Gastrocnemius medialis (tissue), 4 donors: ENCODE data around the gene GJB1. TPM values are rescaled to one million over a fixed set of nuclear protein-coding genes. Genes with fewer than 3 reads are reported as not detected.

ENCODE experiments used
- ATAC-seq, 2 donors: fragments of 150-250 bp; one replicate each; pipeline ENCODE4 v1.9.1; 2016
- DNase-seq, 2 donors: peaks; one replicate each; pipeline ENCODE4 v3.0.0-alpha.2; 2019
- H3K27ac ChIP-seq, 4 donors: fragments of 200-600 bp; sonication (generic); 1 replicate in 1 of 4; 2 replicates in 3 of 4; pipeline ENCODE4 v1.5.1; 2016 to 2018; ENCODE audit warnings: mild to moderate bottlenecking in 2 of 4, moderate library complexity in 1 of 4
- H3K27me3 ChIP-seq, 3 donors: fragments of 200-600 bp; sonication (generic) in 2 of 3; 1 replicate in 1 of 3; 2 replicates in 2 of 3; pipeline versions ENCODE4 v1.5.1 to v1.6.0; 2016 to 2019; ENCODE audit warnings: mild to moderate bottlenecking in 1 of 3, moderate library complexity in 1 of 3
- H3K36me3 ChIP-seq, 2 donors: fragments of 200-600 bp; sonication (generic) in 1 of 2; one replicate each; pipeline ENCODE4 v1.5.1; 2017 to 2018
- H3K4me1 ChIP-seq, 2 donors: fragments of 200-600 bp; sonication (generic) in 1 of 2; one replicate each; pipeline ENCODE4 v1.5.1; 2016 to 2017; ENCODE audit warnings: mild to moderate bottlenecking in 2 of 2
- H3K4me3 ChIP-seq, 4 donors: fragments of 200-600 bp; sonication (generic) in 3 of 4; 1 replicate in 1 of 4; 2 replicates in 3 of 4; pipeline ENCODE4 v1.5.1; 2016 to 2019; ENCODE audit warnings: mild to moderate bottlenecking in 2 of 4
- H3K9me3 ChIP-seq, 3 donors: fragments of 200-600 bp; sonication (generic) in 2 of 3; 1 replicate in 1 of 3; 2 replicates in 2 of 3; pipeline ENCODE4 v1.5.1; 2016 to 2019
- CTCF ChIP-seq, 5 experiments: fragments of 450-650 bp in 3 of 5; fragments of 200-600 bp in 2 of 5; sonication (generic) in 2 of 5; IDR thresholded peaks in 4 of 5; conservative IDR thresholded peaks in 1 of 5; 1 replicate in 4 of 5; 2 replicates in 1 of 5; pipeline ENCODE4 v1.5.1; 2016 to 2019; ENCODE audit warnings: antibody characterized with exemption in 5 of 5, mild to moderate bottlenecking in 3 of 5, moderate library complexity in 3 of 5
- POLR2A ChIP-seq, 2 donors: fragments of 450-650 bp; IDR thresholded peaks; one replicate each; pipeline ENCODE4 v1.6.1; 2017; ENCODE audit warnings: antibody characterized with exemption in 2 of 2, mild to moderate bottlenecking in 2 of 2, moderate library complexity in 2 of 2
- in situ Hi-C, 4 donors: fragments of 200-750 bp; cut with MboI; loops; one replicate each; pipeline versions ENCODE4 v1.15.0 to v1.8.0; 2017; ENCODE audit warnings: low sequenced_read_pairs in 4 of 4
- intact Hi-C: fragments of 100-400 bp; cut with DNase I; formaldehyde crosslinking; loops from one replicate; pipeline ENCODE4 v1.15.1; 2023; ENCODE audit warnings: low total_unique reads
- total RNA-seq, 4 donors: library from RNA; depleted of rRNA; stranded (reverse); fragments of >200 nt; gene quantifications; one replicate each; pipeline versions ENCODE4 v1.1.0 to v1.2.3, GENCODE V29; 2016

Gene GJB1
- total RNA-seq, 4 donors from 2014 or later, result 0.24 to 0.80 TPM; not detected in 2

GRCh38 chrX:71210816-71211215 lies 12.2 kb upstream of the GJB1 start:
- TF ChIP-seq CTCF (IDR thresholded peaks at IDR 0.05 in 4 of 5, conservative IDR thresholded peaks at IDR 0.05 in 1 of 5) (no peak), POLR2A (IDR thresholded peaks at IDR 0.05) (no peak)
- Histone ChIP-seq H3K27ac (no peak overlapping the region), H3K36me3 (no peaks in the 10 kb centered on the region), H3K4me1 (no peaks in the 10 kb centered on the region), H3K9me3 (no peaks in the 10 kb centered on the region), H3K4me3 (no peak overlapping the region), H3K27me3 (peaks cover 0 to 9% (median 0%) of the 10 kb centered on the region in 3 donors)
- in situ Hi-C loops, result no loop called here
- ATAC-seq (no peak), DNase-seq (no peak)
- intact Hi-C loops, result no loop called here

GRCh38 chrX:71212536-71212935 lies 10.5 kb upstream of the GJB1 start:
- in situ Hi-C loops (no loop called here), intact Hi-C loops (no loop called here)
- Histone ChIP-seq H3K27ac (no peak overlapping the region), H3K4me3 (no peak overlapping the region), H3K9me3 (no peaks in the 10 kb centered on the region), H3K36me3 (no peaks in the 10 kb centered on the region), H3K4me1 (no peaks in the 10 kb centered on the region), H3K27me3 (peaks cover 0 to 9% (median 0%) of the 10 kb centered on the region in 3 donors)
- DNase-seq, result no peak
- ATAC-seq, result no peak
- TF ChIP-seq CTCF (IDR thresholded peaks at IDR 0.05 in 4 of 5, conservative IDR thresholded peaks at IDR 0.05 in 1 of 5), result no peak
- no peak for TF ChIP-seq POLR2A (IDR thresholded peaks at IDR 0.05)

GRCh38 chrX:71214152-71214551 lies 8.9 kb upstream of the GJB1 start:
- ATAC-seq (no peak), DNase-seq (no peak)
- Histone ChIP-seq H3K4me3 (no peak overlapping the region), H3K27ac (no peak overlapping the region), H3K4me1 (no peaks in the 10 kb centered on the region), H3K27me3 (peaks cover 0 to 9% (median 0%) of the 10 kb centered on the region in 3 donors), H3K9me3 (no peaks in the 10 kb centered on the region), H3K36me3 (no peaks in the 10 kb centered on the region)
- intact Hi-C loops (no loop called here), in situ Hi-C loops (no loop called here)
- no peak for TF ChIP-seq CTCF (IDR thresholded peaks at IDR 0.05 in 4 of 5, conservative IDR thresholded peaks at IDR 0.05 in 1 of 5)
- TF ChIP-seq POLR2A (IDR thresholded peaks at IDR 0.05), result no peak

- DNase-seq (no peak), ATAC-seq (no peak)
- no peaks in the 10 kb centered on the region for H3K4me1 ChIP-seq
- no peaks in the 10 kb centered on the region for H3K9me3 ChIP-seq
- no peak overlapping the region for H3K4me3 ChIP-seq
- H3K36me3 ChIP-seq, result no peaks in the 10 kb centered on the region
- TF ChIP-seq CTCF (IDR thresholded peaks at IDR 0.05 in 4 of 5, conservative IDR thresholded peaks at IDR 0.05 in 1 of 5), result no peak
- no peak for TF ChIP-seq POLR2A (IDR thresholded peaks at IDR 0.05)
- H3K27ac ChIP-seq, result no peak overlapping the region
- in situ Hi-C loops (no loop called here), intact Hi-C loops (no loop called here)
- H3K27me3 ChIP-seq, result peaks cover 0 to 9% (median 0%) of the 10 kb centered on the region in 3 donors
These were observed 8.3 kb upstream of the GJB1 start for GRCh38 chrX:71214604-71215337.
